HepG2 (cell line): ENCODE data around the gene CORO7. TPM values are rescaled to one million over a fixed set of nuclear protein-coding genes. Genes with fewer than 3 reads are reported as not detected.

ENCODE experiments used
- ATAC-seq: fragments of 200-7000 bp; cut with Tn5 transposase; 3 replicates; pipeline ENCODE4 v1.9.1; 2020; ENCODE audit warnings: mild to moderate bottlenecking, moderate library complexity
- BruUV-seq: library from RNA; stranded (reverse); fragments of 400-500 nt; replicated peaks from 2 replicates; lab custom pipeline; 2021; lab: Mats Ljungman, UMichigan
- CTCF ChIA-PET: fragments of 300-600 bp; formaldehyde crosslinking; extraction: SDS; loops from one replicate; lab custom pipeline; 2021; ENCODE audit warnings: low total read pairs, inconsistent platforms, low intra/inter-chr PET ratio; lab: Yijun Ruan, JAX
- POLR2A ChIA-PET: fragments of 350-600 bp; sonication (Branson Sonifier 250); formaldehyde crosslinking; loops from one replicate; lab custom pipeline; 2020; ENCODE audit warnings: antibody characterized with exemption, inconsistent platforms; lab: Yijun Ruan, JAX
- DNase-seq: peaks from one replicate; pipeline ENCODE4 v3.0.0-alpha.2; 2015; ENCODE audit warnings: low spot score
- FAIRE-seq: peaks from 3 replicates; lab custom pipeline; 2011; peaks lifted over from hg19 to GRCh38; lab: Jason Lieb, UNC
- H2AFZ ChIP-seq: one replicate; pipeline ENCODE4 v1.6.1; 2011; ENCODE audit warnings: low read length, inconsistent platforms
- H3K27ac ChIP-seq: fragments of 300-600 bp; 3 replicates; pipeline ENCODE4 v1.8.0; 2011; ENCODE audit warnings: mixed run types, mild to moderate bottlenecking, mixed read lengths, low read length, inconsistent platforms; ENCODE audit not compliant: insufficient read depth; ENCODE audit errors: extremely low read length
- H3K27me3 ChIP-seq, 2 experiments: fragments of 200-600 bp in 1 of 2; 2 replicates in 1 of 2; 3 replicates in 1 of 2; pipeline versions ENCODE4 v1.6.0 to v1.8.0; 2011; ENCODE audit warnings: low read length in 2 of 2, mild to moderate bottlenecking in 2 of 2, moderate library complexity in 2 of 2, inconsistent platforms in 1 of 2; ENCODE audit not compliant: insufficient read depth in 2 of 2, control insufficient read depth in 1 of 2
- H3K36me3 ChIP-seq, 2 experiments: fragments of 200-600 bp in 1 of 2; replicated peaks in 1 of 2; 2 replicates in 1 of 2; 3 replicates in 1 of 2; pipeline versions ENCODE4 v1.5.1 to v1.8.0; 2011; ENCODE audit warnings: low read length in 2 of 2, inconsistent platforms in 1 of 2; ENCODE audit not compliant: insufficient read depth in 2 of 2, control insufficient read depth in 1 of 2
- H3K4me1 ChIP-seq: 2 replicates; pipeline ENCODE4 v1.5.1; 2012; ENCODE audit warnings: low read length, inconsistent platforms; ENCODE audit not compliant: insufficient read depth
- H3K4me2 ChIP-seq: 2 replicates; pipeline ENCODE4 v1.6.0; 2011; ENCODE audit warnings: low read depth, low read length, inconsistent platforms
- H3K4me3 ChIP-seq, 3 experiments: fragments of 200-600 bp in 1 of 3; sonication (generic), shearing (Covaris generic) in 1 of 3; replicated peaks in 1 of 3; 2 replicates each; pipeline ENCODE4 v1.5.1; 2011 to 2016; ENCODE audit warnings: low read length in 3 of 3, inconsistent platforms in 2 of 3, low read depth in 2 of 3, mild to moderate bottlenecking in 2 of 3, control low read depth in 1 of 3, mixed read lengths in 1 of 3; ENCODE audit not compliant: insufficient read depth in 1 of 3
- H3K79me2 ChIP-seq: one replicate; pipeline ENCODE4 v1.6.1; 2011; ENCODE audit warnings: low read length, inconsistent platforms; ENCODE audit not compliant: insufficient read depth
- H3K9ac ChIP-seq: 2 replicates; pipeline ENCODE4 v1.6.0; 2011; ENCODE audit warnings: mild to moderate bottlenecking, low read depth, low read length, inconsistent platforms; ENCODE audit not compliant: insufficient read depth
- H3K9me3 ChIP-seq: 2 replicates; pipeline ENCODE4 v1.5.1; 2012; ENCODE audit warnings: mild to moderate bottlenecking, low read length
- H4K20me1 ChIP-seq: 2 replicates; pipeline ENCODE4 v1.6.0; 2011; ENCODE audit warnings: inconsistent platforms, mild to moderate bottlenecking, low read length, moderate library complexity; ENCODE audit not compliant: insufficient read depth
- MZF1 ChIP-seq: sonication (generic); formaldehyde crosslinking; IDR thresholded peaks from 2 replicates; pipeline ENCODE4 v1.8.1; 2023; ENCODE audit warnings: mild to moderate bottlenecking, missing genetic modification reagents, borderline replicate concordance
- RBM39 ChIP-seq: fragments of 200-400 bp; formaldehyde crosslinking; IDR thresholded peaks from one replicate; pipeline ENCODE4 v1.6.1; 2018; ENCODE audit warnings: antibody characterized with exemption, mild to moderate bottlenecking, low read depth, low read length; ENCODE audit not compliant: poor library complexity, severe bottlenecking
- SP1 ChIP-seq, 2 experiments: fragments of 450-650 bp in 1 of 2; sonication (generic) in 1 of 2; formaldehyde crosslinking in 1 of 2; IDR thresholded peaks; 2 replicates each; pipeline versions ENCODE4 v1.4.0 to v1.6.1; 2016 to 2020; ENCODE audit warnings: missing genetic modification reagents in 1 of 2
- ZNF136 ChIP-seq: sonication (generic); formaldehyde crosslinking; IDR thresholded peaks from 2 replicates; pipeline ENCODE4 v1.8.1; 2022; ENCODE audit warnings: low read depth, mild to moderate bottlenecking, moderate library complexity, missing genetic modification reagents
- ZNF552 ChIP-seq: sonication (generic); formaldehyde crosslinking; IDR thresholded peaks from 2 replicates; pipeline ENCODE4 v1.9.0; 2022; ENCODE audit warnings: missing genetic modification reagents, mild to moderate bottlenecking, borderline replicate concordance
- ZNF616 ChIP-seq: sonication (generic); formaldehyde crosslinking; IDR thresholded peaks from 2 replicates; pipeline ENCODE4 v1.5.0; 2020; ENCODE audit warnings: low read depth, mild to moderate bottlenecking, missing genetic modification reagents
- WGBS: methylation state at CpG from one replicate; pipeline ENCODE4 v1.1.6; 2017; ENCODE audit warnings: low lambda C conversion rate; 5-methylcytosine and 5-hydroxymethylcytosine counted together
- in situ Hi-C: cut with HindIII; loops from 2 replicates; pipeline ENCODE4 v1.10.0; 2017; ENCODE audit warnings: low pct_unique_long_range_greater_than_20kb; ENCODE audit not compliant: extremely low pct_ligation_motif_present
- intact Hi-C: fragments of 100-400 bp; cut with micrococcal nuclease; formaldehyde crosslinking; loops from one replicate; pipeline ENCODE4 v1.10.0; 2022; ENCODE audit not compliant: unreplicated experiment
- polyA plus RNA-seq, 8 experiments: library from polyadenylated mRNA; depleted of rRNA in 3 of 8; stranded (reverse) in 7 of 8; unstranded in 1 of 8; fragments of >200 nt; fragmentation: Illumina TruSeq in 4 of 8; extraction: Trizol in 4 of 8; gene quantifications; 2 replicates each; pipeline versions ENCODE4 v1.2.1 to v1.2.3, GENCODE V29; 2011 to 2016; ENCODE audit warnings: low read depth in 4 of 8, missing spikeins in 1 of 8, mixed read lengths in 1 of 8; ENCODE audit not compliant: insufficient read depth in 1 of 8
- total RNA-seq, 5 experiments: library from RNA; depleted of rRNA; stranded (reverse); fragments of >200 nt; fragmentation: Illumina TruSeq; extraction: Trizol; gene quantifications; 2 replicates each; pipeline ENCODE4 v1.2.3, GENCODE V29; 2016; ENCODE audit warnings: low read depth in 1 of 5
- TF ChIP-seq, protein P1 (sequence below), 2 experiments: sonication (generic) in 1 of 2; formaldehyde crosslinking in 1 of 2; IDR thresholded peaks; 2 replicates each; pipeline versions ENCODE4 v1.5.1 to v1.6.1; 2011 to 2020; ENCODE audit warnings: borderline replicate concordance in 1 of 2, low read depth in 1 of 2, low read length in 1 of 2, mild to moderate bottlenecking in 1 of 2, missing genetic modification reagents in 1 of 2, moderate library complexity in 1 of 2
- TF ChIP-seq, protein P2 (sequence below): fragments of 450-650 bp; IDR thresholded peaks from 2 replicates; pipeline ENCODE4 v1.6.1; 2017
- TF ChIP-seq, protein P3 (sequence below): IDR thresholded peaks from 2 replicates; pipeline ENCODE4 v1.6.1; 2016; ENCODE audit warnings: low read depth, missing genetic modification reagents, missing compliant biosample characterization
- TF ChIP-seq, protein P4 (sequence below): IDR thresholded peaks from 2 replicates; pipeline ENCODE4 v1.6.1; 2016
- TF ChIP-seq, protein P5 (sequence below): IDR thresholded peaks from 2 replicates; pipeline ENCODE4 v1.6.1; 2018; ENCODE audit warnings: missing genetic modification reagents, mild to moderate bottlenecking, missing compliant biosample characterization

Gene CORO7
- total and polyA plus RNA-seq, 2 of the 13 experiments (the other 11 are each of a cell fraction or from before 2014, with no cell fraction given), result 9.9 to 14.3 TPM

DNA sequence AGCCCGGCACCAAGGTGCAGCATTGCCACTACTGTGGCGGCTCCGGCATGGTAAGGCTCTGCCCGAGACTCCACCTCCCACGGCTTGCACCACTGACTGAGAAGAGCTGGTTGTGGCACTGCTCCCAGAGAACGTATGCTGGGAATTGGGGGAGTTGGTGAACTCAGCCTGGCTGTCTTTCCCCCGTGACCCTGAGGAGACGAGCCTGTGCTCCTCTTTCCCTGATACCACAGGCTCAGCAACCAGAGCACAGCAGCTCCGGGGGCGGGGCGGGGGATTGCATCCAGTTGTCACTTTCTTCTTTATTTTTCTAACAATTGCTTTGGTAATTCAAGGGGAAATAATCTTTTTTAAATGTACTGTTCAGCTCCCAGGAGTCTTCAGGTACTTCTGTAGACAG is 26.0 kb upstream of the CORO7 start (continued):
- TF ChIP-seq, protein P1, sequence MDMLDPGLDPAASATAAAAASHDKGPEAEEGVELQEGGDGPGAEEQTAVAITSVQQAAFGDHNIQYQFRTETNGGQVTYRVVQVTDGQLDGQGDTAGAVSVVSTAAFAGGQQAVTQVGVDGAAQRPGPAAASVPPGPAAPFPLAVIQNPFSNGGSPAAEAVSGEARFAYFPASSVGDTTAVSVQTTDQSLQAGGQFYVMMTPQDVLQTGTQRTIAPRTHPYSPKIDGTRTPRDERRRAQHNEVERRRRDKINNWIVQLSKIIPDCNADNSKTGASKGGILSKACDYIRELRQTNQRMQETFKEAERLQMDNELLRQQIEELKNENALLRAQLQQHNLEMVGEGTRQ (IDR thresholded peaks at IDR 0.05; ENCODE audit: low read depth, low read length), result no peak
- TF ChIP-seq, protein P1 (CRISPR knock-in tag; IDR thresholded peaks at IDR 0.05; ENCODE audit: borderline replicate concordance), result no peak
- no peak for TF ChIP-seq ZNF136 (CRISPR knock-in tag)
- TF ChIP-seq, protein P2, sequence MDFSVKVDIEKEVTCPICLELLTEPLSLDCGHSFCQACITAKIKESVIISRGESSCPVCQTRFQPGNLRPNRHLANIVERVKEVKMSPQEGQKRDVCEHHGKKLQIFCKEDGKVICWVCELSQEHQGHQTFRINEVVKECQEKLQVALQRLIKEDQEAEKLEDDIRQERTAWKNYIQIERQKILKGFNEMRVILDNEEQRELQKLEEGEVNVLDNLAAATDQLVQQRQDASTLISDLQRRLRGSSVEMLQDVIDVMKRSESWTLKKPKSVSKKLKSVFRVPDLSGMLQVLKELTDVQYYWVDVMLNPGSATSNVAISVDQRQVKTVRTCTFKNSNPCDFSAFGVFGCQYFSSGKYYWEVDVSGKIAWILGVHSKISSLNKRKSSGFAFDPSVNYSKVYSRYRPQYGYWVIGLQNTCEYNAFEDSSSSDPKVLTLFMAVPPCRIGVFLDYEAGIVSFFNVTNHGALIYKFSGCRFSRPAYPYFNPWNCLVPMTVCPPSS, result no peak
- TF ChIP-seq, all 625 proteins: peak for 0

DNA sequence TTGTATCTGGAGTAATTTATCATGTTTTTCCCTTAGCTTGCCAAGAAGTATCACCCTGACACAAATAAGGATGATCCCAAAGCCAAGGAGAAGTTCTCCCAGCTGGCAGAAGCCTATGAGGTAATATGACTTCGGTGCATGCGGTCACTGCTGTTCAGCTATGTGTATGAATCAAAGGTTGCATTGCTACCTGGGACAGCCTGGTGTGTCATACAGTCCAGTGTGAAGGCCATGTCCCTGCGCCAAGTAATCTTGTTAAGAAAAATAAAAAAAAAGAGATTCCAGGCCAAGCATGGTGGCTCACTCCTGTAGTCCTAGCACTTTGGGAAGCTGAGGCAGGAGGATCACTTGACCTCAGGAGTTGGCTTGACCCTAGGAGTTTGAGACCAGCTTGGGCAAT is 21.0 kb upstream of the CORO7 start:
- in situ Hi-C loops, result no loop called here
- ATAC-seq, result no peak
- H3K27ac ChIP-seq, result no peak overlapping the region
- H3K4me3 ChIP-seq, result no peak overlapping the region
- intact Hi-C loops, result no loop called here
- WGBS, result 98% methylated on average over 3 of the region's 3 CpGs
- no peak for DNase-seq
- no peaks in the 10 kb centered on the region for H3K27me3 ChIP-seq
- peaks cover 29 to 72% of the 10 kb centered on the region in 2 experiments for H3K36me3 ChIP-seq
- no peak overlapping the region for H3K4me2 ChIP-seq
- ChIA-PET CTCF (no interaction called here), POLR2A (interaction anchor here (0.7 kb wide), 1 partner anchor 23 kb away, joined by 3 read pairs; no protein-coding TSS in a partner anchor)
- H3K9ac ChIP-seq, result no peak overlapping the region
- no peaks in the 10 kb centered on the region for H4K20me1 ChIP-seq
- FAIRE-seq, result no peak
- H2AFZ ChIP-seq, result no peak overlapping the region
- H3K79me2 ChIP-seq, result no peaks in the 10 kb centered on the region
- H3K4me1 ChIP-seq, result no peaks in the 10 kb centered on the region
- no peaks in the 10 kb centered on the region for H3K9me3 ChIP-seq
- no TSS peak for BruUV-seq
- TF ChIP-seq ZNF616 (CRISPR knock-in tag), result no peak
- no peak for TF ChIP-seq SP1 (IDR thresholded peaks at IDR 0.05)
- TF ChIP-seq SP1 (CRISPR knock-in tag; IDR thresholded peaks at IDR 0.05), result no peak
- TF ChIP-seq RBM39, result no peak
- TF ChIP-seq, protein P3, sequence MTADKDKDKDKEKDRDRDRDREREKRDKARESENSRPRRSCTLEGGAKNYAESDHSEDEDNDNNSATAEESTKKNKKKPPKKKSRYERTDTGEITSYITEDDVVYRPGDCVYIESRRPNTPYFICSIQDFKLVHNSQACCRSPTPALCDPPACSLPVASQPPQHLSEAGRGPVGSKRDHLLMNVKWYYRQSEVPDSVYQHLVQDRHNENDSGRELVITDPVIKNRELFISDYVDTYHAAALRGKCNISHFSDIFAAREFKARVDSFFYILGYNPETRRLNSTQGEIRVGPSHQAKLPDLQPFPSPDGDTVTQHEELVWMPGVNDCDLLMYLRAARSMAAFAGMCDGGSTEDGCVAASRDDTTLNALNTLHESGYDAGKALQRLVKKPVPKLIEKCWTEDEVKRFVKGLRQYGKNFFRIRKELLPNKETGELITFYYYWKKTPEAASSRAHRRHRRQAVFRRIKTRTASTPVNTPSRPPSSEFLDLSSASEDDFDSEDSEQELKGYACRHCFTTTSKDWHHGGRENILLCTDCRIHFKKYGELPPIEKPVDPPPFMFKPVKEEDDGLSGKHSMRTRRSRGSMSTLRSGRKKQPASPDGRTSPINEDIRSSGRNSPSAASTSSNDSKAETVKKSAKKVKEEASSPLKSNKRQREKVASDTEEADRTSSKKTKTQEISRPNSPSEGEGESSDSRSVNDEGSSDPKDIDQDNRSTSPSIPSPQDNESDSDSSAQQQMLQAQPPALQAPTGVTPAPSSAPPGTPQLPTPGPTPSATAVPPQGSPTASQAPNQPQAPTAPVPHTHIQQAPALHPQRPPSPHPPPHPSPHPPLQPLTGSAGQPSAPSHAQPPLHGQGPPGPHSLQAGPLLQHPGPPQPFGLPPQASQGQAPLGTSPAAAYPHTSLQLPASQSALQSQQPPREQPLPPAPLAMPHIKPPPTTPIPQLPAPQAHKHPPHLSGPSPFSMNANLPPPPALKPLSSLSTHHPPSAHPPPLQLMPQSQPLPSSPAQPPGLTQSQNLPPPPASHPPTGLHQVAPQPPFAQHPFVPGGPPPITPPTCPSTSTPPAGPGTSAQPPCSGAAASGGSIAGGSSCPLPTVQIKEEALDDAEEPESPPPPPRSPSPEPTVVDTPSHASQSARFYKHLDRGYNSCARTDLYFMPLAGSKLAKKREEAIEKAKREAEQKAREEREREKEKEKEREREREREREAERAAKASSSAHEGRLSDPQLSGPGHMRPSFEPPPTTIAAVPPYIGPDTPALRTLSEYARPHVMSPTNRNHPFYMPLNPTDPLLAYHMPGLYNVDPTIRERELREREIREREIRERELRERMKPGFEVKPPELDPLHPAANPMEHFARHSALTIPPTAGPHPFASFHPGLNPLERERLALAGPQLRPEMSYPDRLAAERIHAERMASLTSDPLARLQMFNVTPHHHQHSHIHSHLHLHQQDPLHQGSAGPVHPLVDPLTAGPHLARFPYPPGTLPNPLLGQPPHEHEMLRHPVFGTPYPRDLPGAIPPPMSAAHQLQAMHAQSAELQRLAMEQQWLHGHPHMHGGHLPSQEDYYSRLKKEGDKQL (CRISPR knock-in tag), result no peak
- no peak for TF ChIP-seq MZF1 (CRISPR knock-in tag)
- TF ChIP-seq, protein P4, sequence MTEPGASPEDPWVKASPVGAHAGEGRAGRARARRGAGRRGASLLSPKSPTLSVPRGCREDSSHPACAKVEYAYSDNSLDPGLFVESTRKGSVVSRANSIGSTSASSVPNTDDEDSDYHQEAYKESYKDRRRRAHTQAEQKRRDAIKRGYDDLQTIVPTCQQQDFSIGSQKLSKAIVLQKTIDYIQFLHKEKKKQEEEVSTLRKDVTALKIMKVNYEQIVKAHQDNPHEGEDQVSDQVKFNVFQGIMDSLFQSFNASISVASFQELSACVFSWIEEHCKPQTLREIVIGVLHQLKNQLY (CRISPR knock-in tag), result no peak
- no peak for TF ChIP-seq ZNF552 (CRISPR knock-in tag)
- TF ChIP-seq, protein P5, sequence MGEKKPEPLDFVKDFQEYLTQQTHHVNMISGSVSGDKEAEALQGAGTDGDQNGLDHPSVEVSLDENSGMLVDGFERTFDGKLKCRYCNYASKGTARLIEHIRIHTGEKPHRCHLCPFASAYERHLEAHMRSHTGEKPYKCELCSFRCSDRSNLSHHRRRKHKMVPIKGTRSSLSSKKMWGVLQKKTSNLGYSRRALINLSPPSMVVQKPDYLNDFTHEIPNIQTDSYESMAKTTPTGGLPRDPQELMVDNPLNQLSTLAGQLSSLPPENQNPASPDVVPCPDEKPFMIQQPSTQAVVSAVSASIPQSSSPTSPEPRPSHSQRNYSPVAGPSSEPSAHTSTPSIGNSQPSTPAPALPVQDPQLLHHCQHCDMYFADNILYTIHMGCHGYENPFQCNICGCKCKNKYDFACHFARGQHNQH (CRISPR knock-in tag), result no peak
